Limb (tissue), 2 donors: ENCODE results near the gene NTM.
"Not testable (repeated sequence)": the region's sequence is repeated elsewhere in the genome, so short reads cannot be mapped to it uniquely, and the experiment has no call there.

Experiments used
- DNase-seq, 2 donors: peaks; one replicate each; pipeline ENCODE4 v3.0.0-alpha.2; 2016; ENCODE audit errors: extremely low spot score in 2 of 2

Gene NTM

DNA sequence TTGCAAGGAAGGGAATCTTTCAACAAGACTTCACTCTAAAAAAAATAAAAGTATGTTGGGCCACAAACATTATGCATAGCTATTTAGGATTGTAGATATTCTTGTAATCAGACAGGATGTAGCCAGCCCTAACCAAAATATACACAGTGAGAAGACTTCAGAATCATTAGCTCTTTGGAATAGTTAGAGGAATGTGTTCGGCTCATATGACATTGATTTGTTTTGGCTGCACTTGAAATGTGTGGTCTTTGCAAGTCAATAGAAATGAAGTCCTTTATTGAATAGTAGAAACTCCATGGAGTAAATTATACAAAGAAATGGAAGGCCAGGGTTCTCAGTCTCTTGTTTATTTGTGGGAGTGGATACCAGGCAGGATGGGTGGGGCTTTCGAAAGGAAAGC, 692.1 kb downstream of the NTM start:
- no peak for DNase-seq

- DNase-seq = peak in 1 of 2 donors; percentile 53
Observed at GRCh38 chr11:132064987-132065620, 694.7 kb downstream of the NTM start.

- no peak for DNase-seq
Observed at GRCh38 chr11:132068556-132068955, 698.1 kb downstream of the NTM start.

DNA sequence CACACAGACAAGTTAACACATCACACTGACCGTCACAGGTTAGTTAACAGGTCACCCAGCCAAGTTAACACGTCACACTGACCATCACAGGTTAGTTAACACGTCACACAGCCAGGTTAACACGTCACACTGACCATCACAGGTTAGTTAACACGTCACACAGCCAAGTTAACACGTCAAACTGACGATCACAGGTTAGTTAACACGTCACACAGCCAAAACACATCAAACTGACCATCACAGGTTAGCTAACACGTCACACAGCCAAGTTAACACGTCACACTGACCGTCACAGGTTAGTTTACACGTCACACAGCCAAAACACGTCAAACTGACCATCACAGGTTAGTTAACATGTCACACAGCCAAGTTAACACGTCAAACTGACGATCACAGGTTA, 699.2 kb downstream of the NTM start:
- not testable (repeated sequence) for DNase-seq

GRCh38 chr11:132070907-132071306, 700.5 kb downstream of the NTM start:
- not testable (repeated sequence) for DNase-seq

- peak in 1 of 2 donors; percentile 56 for DNase-seq
Observed at GRCh38 chr11:132072044-132072857, 701.8 kb downstream of the NTM start.

DNA sequence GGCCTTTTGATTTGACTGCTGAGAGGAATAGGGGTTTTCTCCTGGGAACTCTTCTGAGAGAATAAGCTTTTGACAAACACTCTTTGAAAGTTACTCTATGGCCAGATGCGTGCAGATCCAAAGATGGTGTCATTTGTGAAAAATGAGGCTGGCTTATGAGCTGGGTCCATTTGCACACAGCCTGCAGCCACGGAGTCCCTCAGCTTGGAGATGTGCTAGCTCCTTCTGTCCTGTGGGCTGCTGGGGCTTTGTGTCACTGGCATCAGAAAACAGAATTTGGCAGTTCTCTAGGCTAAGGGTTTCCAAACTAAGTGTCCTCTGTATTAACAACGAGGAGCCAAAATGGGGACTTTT, 702.4 kb downstream of the NTM start:
- no peak for DNase-seq

- no peak for DNase-seq
Observed at GRCh38 chr11:132073787-132074186, 703.4 kb downstream of the NTM start.

DNA sequence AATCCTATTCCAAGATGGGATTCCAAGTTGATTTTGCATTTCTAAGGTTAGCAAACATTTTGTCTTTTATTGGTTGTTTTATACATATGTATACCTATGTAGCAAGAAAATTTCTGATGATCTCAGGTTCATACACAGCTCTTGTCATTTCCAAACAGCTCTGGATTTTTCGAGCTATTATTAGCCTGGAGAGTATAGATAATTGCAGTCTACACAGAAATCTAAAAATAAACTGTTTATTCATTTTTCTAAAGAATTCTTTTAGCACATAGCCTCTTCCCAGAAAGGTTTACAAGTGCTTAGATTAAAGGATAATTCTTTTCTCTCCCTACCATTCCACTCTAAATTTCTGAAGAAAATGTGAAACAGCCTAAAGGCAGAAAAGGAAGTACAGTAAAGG, 705.0 kb downstream of the NTM start:
- no peak for DNase-seq

- DNase-seq = no peak
Observed at GRCh38 chr11:132077416-132077815, 707.0 kb downstream of the NTM start.

DNA sequence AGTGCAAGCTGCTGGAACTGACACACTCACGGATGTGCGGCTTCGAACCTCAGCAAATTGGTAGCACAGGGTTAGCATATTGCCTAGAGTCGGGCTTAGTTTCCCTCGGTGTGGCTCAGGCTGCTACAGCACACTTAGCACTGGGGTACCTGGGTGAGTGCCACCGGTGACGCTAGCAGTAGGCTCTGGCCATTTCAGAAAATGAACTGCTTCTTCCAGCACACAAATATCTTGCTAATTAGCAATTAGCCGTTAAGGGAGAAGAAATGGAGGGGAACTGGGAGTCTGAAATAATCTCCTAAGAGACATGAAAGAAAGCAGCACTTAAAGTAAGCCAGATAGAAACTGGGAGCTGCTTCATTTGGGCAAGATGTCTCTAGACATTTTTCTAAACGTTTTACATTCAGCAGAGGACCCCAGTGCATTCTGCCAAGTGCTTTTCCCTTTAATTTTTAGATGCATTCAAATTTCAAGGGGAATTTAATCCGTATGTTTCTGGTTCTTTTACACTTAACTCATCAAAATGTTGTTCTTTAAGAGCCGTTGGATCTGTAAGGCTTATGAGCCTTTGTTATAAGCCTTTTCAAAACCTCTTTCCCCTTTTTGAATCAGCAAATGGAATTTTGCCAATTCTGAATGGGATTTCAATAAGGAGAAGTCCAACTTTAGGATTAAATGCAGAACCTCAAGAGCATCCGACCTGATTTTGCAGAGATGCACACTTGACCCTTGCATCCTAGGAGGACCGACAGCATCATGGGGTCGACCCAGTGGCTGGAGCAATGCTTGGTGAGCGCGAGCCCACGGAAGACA, 708.1 kb downstream of the NTM start:
- no peak for DNase-seq

GRCh38 chr11:132080127-132080526, 709.7 kb downstream of the NTM start:
- no peak for DNase-seq

GRCh38 chr11:132082566-132082965, 712.2 kb downstream of the NTM start:
- no peak for DNase-seq

GRCh38 chr11:132084433-132084832, 714.0 kb downstream of the NTM start:
- DNase-seq = no peak

GRCh38 chr11:132087148-132087547, 716.7 kb downstream of the NTM start:
- DNase-seq = no peak

DNA sequence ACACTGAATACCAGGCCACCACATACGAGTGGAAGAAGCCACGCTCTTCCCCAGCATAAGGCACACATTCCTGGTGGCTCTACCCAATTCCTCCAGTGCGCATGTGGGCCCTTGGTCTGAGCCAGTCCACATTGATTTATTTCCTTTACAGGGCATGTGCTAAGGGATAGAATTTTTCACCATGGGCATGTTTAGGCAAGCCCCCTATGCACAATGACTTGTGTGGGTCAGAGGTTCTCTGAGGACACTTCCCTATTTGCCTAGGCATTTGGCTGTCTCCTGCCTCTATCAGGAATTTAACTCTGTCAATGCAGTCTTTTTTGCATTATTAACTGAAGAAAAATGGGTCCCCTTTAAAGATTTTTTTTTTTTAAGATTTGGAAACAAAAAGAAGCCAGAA, 718.1 kb downstream of the NTM start:
- DNase-seq = no peak

DNA sequence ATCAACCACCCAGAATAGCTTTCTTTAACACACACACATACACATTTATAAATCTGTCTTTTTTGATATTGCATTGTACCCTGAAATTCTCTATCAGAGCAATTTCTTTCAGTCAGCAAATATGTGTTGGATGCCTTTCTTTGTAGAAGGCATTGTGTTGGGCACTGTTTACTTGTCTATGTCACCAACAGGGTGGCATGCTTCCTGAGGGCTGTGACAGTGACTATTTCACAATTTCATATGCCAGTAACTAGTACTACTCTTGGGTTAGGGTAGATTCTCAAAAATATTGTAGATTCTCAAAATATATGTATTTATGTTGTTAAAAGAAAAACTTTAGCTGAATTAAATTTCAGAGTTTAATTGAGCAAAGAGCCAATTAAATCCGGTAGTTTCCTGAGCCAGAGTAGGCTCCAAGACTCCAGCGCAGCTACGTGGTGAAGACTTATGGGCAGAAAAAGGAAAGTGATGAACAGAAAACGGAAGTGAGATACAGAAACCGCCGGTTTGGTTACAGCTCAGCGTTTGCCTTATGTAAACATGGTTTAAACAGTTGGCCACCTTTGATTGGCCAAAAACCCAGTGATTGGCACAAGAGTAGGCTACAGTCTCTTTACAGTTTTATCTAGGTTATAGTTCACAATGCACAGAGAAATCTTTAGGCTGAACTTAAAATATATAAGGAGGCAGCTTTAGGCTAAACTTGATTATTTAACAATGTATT, 723.3 kb downstream of the NTM start:
- no peak for DNase-seq

DNA sequence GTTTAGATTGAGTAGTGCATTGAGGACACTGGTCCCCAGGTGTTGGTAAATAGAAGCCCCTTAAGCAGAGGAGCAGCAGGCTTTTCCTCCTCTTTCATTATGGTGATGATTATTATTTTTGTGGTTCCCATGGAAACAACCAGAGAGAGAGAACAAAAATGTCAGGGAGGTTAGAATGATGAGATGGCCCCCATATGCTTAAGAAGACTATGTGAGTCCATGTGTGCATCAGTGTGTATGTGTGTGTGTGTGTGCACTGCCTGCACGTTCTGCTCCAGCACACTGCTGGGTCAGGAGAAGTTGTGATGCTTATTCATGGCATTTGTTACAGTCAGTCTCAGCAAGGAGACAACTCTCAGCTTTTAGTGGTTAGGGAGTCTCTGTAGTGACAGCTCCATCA, 724.2 kb downstream of the NTM start:
- DNase-seq = no peak

DNA sequence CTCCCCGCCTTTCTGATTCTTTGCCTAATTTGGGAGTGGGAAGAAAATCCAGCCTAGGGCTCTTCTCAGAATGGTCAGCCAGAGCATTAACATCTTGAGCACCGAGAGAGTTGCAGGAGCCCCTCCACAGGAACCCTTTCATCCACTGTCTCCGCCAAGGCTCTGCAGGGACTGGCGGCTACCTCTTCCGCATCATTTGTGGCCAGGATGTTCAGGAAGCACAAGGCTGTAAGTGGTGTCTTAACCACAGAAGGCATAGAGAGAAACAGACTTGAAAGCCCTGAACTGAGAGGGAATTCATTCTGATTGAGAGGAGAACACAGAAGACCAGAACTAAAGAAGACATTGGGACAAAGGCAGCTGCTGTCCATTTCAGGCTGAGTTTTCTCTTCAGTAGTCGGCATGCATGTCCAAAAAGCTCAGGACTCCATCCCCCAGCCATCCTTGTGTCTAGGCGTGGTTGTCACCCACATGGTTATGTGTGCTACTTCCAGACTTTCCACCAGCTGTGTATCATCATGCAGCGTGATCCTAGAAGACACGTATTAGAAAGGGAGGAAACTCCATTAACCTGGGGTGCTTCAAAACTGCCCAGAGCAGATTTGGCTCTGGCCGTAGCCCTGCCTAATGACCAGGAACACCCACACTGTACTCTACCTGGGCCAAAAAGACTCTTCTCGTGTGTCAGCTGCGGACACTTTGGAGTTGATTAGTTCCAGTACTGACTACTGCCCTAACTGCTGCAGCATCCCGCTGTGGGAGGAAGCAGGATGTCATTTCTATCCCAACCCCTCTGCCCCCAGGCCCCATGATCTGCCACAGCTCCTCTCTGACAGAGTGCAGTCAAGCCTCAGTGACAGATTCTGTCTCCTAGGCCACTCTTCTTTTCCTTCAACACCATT, 725.1 kb downstream of the NTM start:
- no peak for DNase-seq

GRCh38 chr11:132096132-132096825, 725.9 kb downstream of the NTM start:
- DNase-seq = no peak
